ENCODE measurements around the gene PLCL2.

PLCL2 gene

GRCh38 chr3:16884748-16885592 lies at the start of gene PLCL2:
PLCL2 (plus strand) TSS chr3:16884955; CDS start chr3:16885040, 85 bp downstream.
- peak; percentile 88 for DNase-seq (ENCODE audit: low spot score)

GRCh38 chr3:16836505-16837237 lies 48.1 kb upstream of the PLCL2 start:
- DNase-seq (ENCODE audit: low spot score) = no peak

GRCh38 chr3:16837602-16838001 lies 47.2 kb upstream of the PLCL2 start:
- DNase-seq (ENCODE audit: low spot score) = no peak

GRCh38 chr3:16838561-16838960 lies 46.2 kb upstream of the PLCL2 start:
- DNase-seq (ENCODE audit: low spot score) = no peak

- no peak for DNase-seq (ENCODE audit: low spot score)
Measured at GRCh38 chr3:16839271-16840100, 45.3 kb upstream of the PLCL2 start.

- no peak for DNase-seq (ENCODE audit: low spot score)
Measured at GRCh38 chr3:16840101-16840424, 44.7 kb upstream of the PLCL2 start.

- DNase-seq (ENCODE audit: low spot score) = no peak
Measured at GRCh38 chr3:16841041-16841753, 43.6 kb upstream of the PLCL2 start.

- DNase-seq (ENCODE audit: low spot score) = no peak
Measured at GRCh38 chr3:16841904-16842271, 42.9 kb upstream of the PLCL2 start.

- DNase-seq (ENCODE audit: low spot score) = no peak
Measured at GRCh38 chr3:16842272-16843270, 42.2 kb upstream of the PLCL2 start.

- no peak for DNase-seq (ENCODE audit: low spot score)
Measured at GRCh38 chr3:16844222-16844621, 40.5 kb upstream of the PLCL2 start.

GRCh38 chr3:16844791-16845190 lies 40.0 kb upstream of the PLCL2 start:
- DNase-seq (ENCODE audit: low spot score) = no peak

GRCh38 chr3:16846373-16847080 lies 38.2 kb upstream of the PLCL2 start:
- no peak for DNase-seq (ENCODE audit: low spot score)

GRCh38 chr3:16848007-16848406 lies 36.7 kb upstream of the PLCL2 start:
- no peak for DNase-seq (ENCODE audit: low spot score)

GRCh38 chr3:16849229-16849628 lies 35.5 kb upstream of the PLCL2 start:
- DNase-seq (ENCODE audit: low spot score) = no peak

- DNase-seq (ENCODE audit: low spot score) = no peak
Measured at GRCh38 chr3:16849795-16850194, 35.0 kb upstream of the PLCL2 start.

- DNase-seq (ENCODE audit: low spot score) = no peak
Measured at GRCh38 chr3:16855497-16855896, 29.3 kb upstream of the PLCL2 start.

- DNase-seq (ENCODE audit: low spot score) = no peak
Measured at GRCh38 chr3:16860234-16860633, 24.5 kb upstream of the PLCL2 start.

- DNase-seq (ENCODE audit: low spot score) = no peak
Measured at GRCh38 chr3:16861432-16861831, 23.3 kb upstream of the PLCL2 start.

GRCh38 chr3:16864610-16865313 lies 20.0 kb upstream of the PLCL2 start:
- DNase-seq (ENCODE audit: low spot score) = no peak

All from D341Med (cell line).